B cell (primary cell): ENCODE results near the gene SLC35E1. TPM values are rescaled to one million over a fixed set of nuclear protein-coding genes. Genes with fewer than 3 reads are reported as not detected.

Experiments used
- ATAC-seq: fragments of 200-7000 bp; cut with Tn5 transposase; one replicate; pipeline ENCODE4 v1.10.0; 2021; ENCODE audit warnings: low read depth, mild to moderate bottlenecking, moderate number of reproducible peaks, moderate library complexity
- CTCF ChIA-PET: fragments of 350-600 bp; sonication (Branson Sonifier 250); formaldehyde crosslinking; loops from one replicate; lab custom pipeline; 2021; ENCODE audit warnings: antibody characterized with exemption, inconsistent platforms; lab: Charles Lee
- POLR2A ChIA-PET: fragments of 350-600 bp; sonication (Branson Sonifier 250); formaldehyde crosslinking; loops from one replicate; lab custom pipeline; 2021; ENCODE audit warnings: antibody characterized with exemption; lab: Charles Lee
- DNase-seq: peaks from one replicate; pipeline ENCODE4 v3.0.0; 2013
- H2AFZ ChIP-seq: 2 replicates; pipeline ENCODE4 v1.6.1; 2012; ENCODE audit warnings: mild to moderate bottlenecking, low read depth, low read length; ENCODE audit not compliant: insufficient read depth, poor library complexity, severe bottlenecking
- H3K27ac ChIP-seq, 2 donors: 1 replicate in 1 of 2; 2 replicates in 1 of 2; pipeline ENCODE4 v1.5.1; 2012 to 2013; ENCODE audit warnings: low read length in 2 of 2, mild to moderate bottlenecking in 2 of 2, moderate library complexity in 1 of 2
- H3K27me3 ChIP-seq, 4 experiments: fragments of 200-600 bp in 1 of 4; sonication (generic) in 1 of 4; replicated peaks in 1 of 4; 1 replicate in 2 of 4; 2 replicates in 2 of 4; pipeline versions ENCODE4 v1.6.1 to v1.7.0; 2013 to 2016; ENCODE audit warnings: low read length in 3 of 4, mild to moderate bottlenecking in 2 of 4, mixed read lengths in 1 of 4, moderate library complexity in 1 of 4; ENCODE audit not compliant: insufficient read depth in 4 of 4, control insufficient read depth in 3 of 4; ENCODE audit errors: control extremely low read depth in 1 of 4
- H3K36me3 ChIP-seq, 2 experiments: replicated peaks in 1 of 2; 1 replicate in 1 of 2; 2 replicates in 1 of 2; pipeline versions ENCODE4 v1.6.1 to v1.7.1; 2013; ENCODE audit warnings: low read length in 1 of 2; ENCODE audit not compliant: insufficient read depth in 2 of 2, control insufficient read depth in 1 of 2; ENCODE audit errors: control extremely low read depth in 1 of 2, extremely low read depth in 1 of 2
- H3K4me1 ChIP-seq, 2 donors: fragments of 200-600 bp in 1 of 2; sonication (generic) in 1 of 2; 1 replicate in 1 of 2; 2 replicates in 1 of 2; pipeline versions ENCODE4 v1.5.1 to v1.6.1; 2013 to 2017; ENCODE audit warnings: low read length in 2 of 2; ENCODE audit not compliant: control insufficient read depth in 2 of 2, insufficient read depth in 2 of 2
- H3K4me2 ChIP-seq: replicated peaks from 2 replicates; pipeline ENCODE3; 2012; ENCODE audit warnings: mild to moderate bottlenecking, low read depth, low read length; ENCODE audit not compliant: poor library complexity, severe bottlenecking
- H3K4me3 ChIP-seq, 5 experiments: fragments of 200-600 bp in 1 of 5; sonication (generic) in 1 of 5; 1 replicate in 3 of 5; 2 replicates in 2 of 5; pipeline versions ENCODE4 v1.5.1 to v1.7.0; 2011 to 2016; ENCODE audit warnings: low read length in 4 of 5, mild to moderate bottlenecking in 4 of 5, low read depth in 2 of 5, control low read depth in 1 of 5, moderate library complexity in 1 of 5; ENCODE audit not compliant: insufficient read depth in 1 of 5; ENCODE audit errors: control extremely low read depth in 1 of 5, extremely low read depth in 1 of 5
- H3K79me2 ChIP-seq: fragments of 200-600 bp; sonication (generic); one replicate; pipeline ENCODE4 v1.6.0; 2016; ENCODE audit warnings: low read length; ENCODE audit not compliant: control insufficient read depth, insufficient read depth
- H3K9ac ChIP-seq: fragments of 200-600 bp; sonication (generic); 2 replicates; pipeline ENCODE4 v1.6.1; 2017; ENCODE audit warnings: mild to moderate bottlenecking, low read length, moderate library complexity
- H3K9me3 ChIP-seq, 3 donors: one replicate each; pipeline versions ENCODE4 v1.6.1 to v1.7.1; 2013; ENCODE audit warnings: low read length in 2 of 3; ENCODE audit not compliant: control insufficient read depth in 2 of 3, insufficient read depth in 1 of 3; ENCODE audit errors: control extremely low read depth in 1 of 3
- H4K20me1 ChIP-seq: 2 replicates; pipeline ENCODE4 v1.6.0; 2012; ENCODE audit warnings: mild to moderate bottlenecking, low read length; ENCODE audit not compliant: insufficient read depth, control insufficient read depth, poor library complexity, severe bottlenecking
- H3K27ac Mint-ChIP-seq: one replicate; pipeline ENCODE4 v1.8.0; 2021; ENCODE audit warnings: mixed read lengths
- H3K27me3 Mint-ChIP-seq: one replicate; pipeline ENCODE4 v1.8.0; 2021; ENCODE audit warnings: mixed read lengths
- H3K4me1 Mint-ChIP-seq: one replicate; pipeline ENCODE4 v1.8.0; 2021; ENCODE audit warnings: mixed read lengths
- H3K4me3 Mint-ChIP-seq: one replicate; pipeline ENCODE4 v1.8.0; 2021; ENCODE audit warnings: mixed read lengths
- H3K9me3 Mint-ChIP-seq: one replicate; pipeline ENCODE4 v1.8.0; 2022; ENCODE audit warnings: mixed read lengths; ENCODE audit not compliant: insufficient read depth
- EZH2 ChIP-seq: IDR thresholded peaks from 2 replicates; pipeline ENCODE4 v1.6.1; 2012; ENCODE audit warnings: borderline replicate concordance, low read depth, mild to moderate bottlenecking, moderate library complexity, low read length; ENCODE audit not compliant: insufficient read depth, poor library complexity, severe bottlenecking
- WGBS: methylation state at CpG from one replicate; pipeline ENCODE4 v1.1.5; 2013; ENCODE audit warnings: missing lambda C conversion rate; ENCODE audit not compliant: insufficient coverage; 5-methylcytosine and 5-hydroxymethylcytosine counted together
- intact Hi-C: fragments of 100-400 bp; cut with micrococcal nuclease; formaldehyde crosslinking; loops from one replicate; pipeline ENCODE4 v1.10.0; 2022
- polyA plus RNA-seq: library from polyadenylated mRNA; depleted of rRNA; stranded (reverse); fragments of >200 nt; gene quantifications from 2 replicates; pipeline ENCODE4 v1.2.3, GENCODE V29; 2012
- total RNA-seq, 2 donors: library from RNA; stranded (reverse); fragments of 120-200 nt in 1 of 2; gene quantifications; 1 replicate in 1 of 2; 2 replicates in 1 of 2; pipeline versions ENCODE4 v1.2.3 to v1.2.4, GENCODE V29; 2013 to 2022
- TF ChIP-seq, protein P1 (sequence below): fragments of 200-600 bp; IDR thresholded peaks from one replicate; pipeline ENCODE4 v1.8.0; 2022; ENCODE audit warnings: antibody characterized with exemption, mild to moderate bottlenecking

The SLC35E1 gene
- total and polyA plus RNA-seq, 2 donors (not counting 1 experiment from before 2014, with no cell fraction given): 23.4 to 46.8 TPM

DNA sequence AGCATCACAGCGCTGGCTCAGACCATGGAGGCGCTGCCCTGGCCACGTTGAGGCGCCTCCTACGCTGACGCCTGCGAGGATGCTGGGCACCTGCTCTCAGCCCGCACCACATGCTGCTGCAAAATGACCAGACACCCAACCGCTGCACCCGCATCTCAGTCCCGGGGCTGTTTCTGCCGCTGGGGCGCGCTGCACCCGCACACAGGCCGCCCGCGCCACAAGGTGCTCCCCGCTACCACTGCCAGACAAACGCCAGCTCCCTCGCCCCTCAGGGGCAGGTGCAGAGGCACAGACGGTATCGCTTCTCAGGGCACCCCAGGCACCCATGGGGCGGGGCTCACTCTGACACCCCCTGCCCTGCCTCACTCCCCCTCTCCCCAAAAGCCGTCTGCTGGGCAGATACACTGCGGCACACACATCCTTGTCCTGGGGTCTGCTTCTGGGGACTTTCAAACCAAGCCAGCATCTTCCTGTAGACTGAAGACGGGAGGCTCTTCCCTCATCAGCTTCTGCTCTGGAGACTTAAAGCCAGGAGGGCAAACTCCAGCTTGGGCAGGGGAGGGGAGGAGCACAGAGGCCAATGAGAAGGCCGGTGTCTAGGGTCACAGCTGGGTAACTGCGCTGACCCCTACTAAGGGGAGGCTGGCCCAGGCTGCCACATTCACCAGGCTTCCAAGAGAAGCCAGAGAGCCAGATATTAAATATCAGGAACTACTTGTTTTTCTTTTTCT lies 46.3 kb downstream of the SLC35E1 start:
- H3K9ac ChIP-seq: no peak overlapping the region
- no peaks in the 10 kb centered on the region for H3K4me1 Mint-ChIP-seq
- H3K9me3 ChIP-seq: no peaks in the 10 kb centered on the region
- intact Hi-C loops: no loop called here
- H3K4me2 ChIP-seq: no peak overlapping the region
- no peak overlapping the region for H3K4me3 Mint-ChIP-seq
- peaks cover 25% of the 10 kb centered on the region for H4K20me1 ChIP-seq
- H3K27me3 Mint-ChIP-seq: no peaks in the 10 kb centered on the region
- no peaks in the 10 kb centered on the region for H3K4me1 ChIP-seq
- peaks cover 13% of the 10 kb centered on the region for H3K79me2 ChIP-seq
- H3K27me3 ChIP-seq: no peaks in the 10 kb centered on the region
- H3K4me3 ChIP-seq: no peak overlapping the region
- TF ChIP-seq, protein P1, sequence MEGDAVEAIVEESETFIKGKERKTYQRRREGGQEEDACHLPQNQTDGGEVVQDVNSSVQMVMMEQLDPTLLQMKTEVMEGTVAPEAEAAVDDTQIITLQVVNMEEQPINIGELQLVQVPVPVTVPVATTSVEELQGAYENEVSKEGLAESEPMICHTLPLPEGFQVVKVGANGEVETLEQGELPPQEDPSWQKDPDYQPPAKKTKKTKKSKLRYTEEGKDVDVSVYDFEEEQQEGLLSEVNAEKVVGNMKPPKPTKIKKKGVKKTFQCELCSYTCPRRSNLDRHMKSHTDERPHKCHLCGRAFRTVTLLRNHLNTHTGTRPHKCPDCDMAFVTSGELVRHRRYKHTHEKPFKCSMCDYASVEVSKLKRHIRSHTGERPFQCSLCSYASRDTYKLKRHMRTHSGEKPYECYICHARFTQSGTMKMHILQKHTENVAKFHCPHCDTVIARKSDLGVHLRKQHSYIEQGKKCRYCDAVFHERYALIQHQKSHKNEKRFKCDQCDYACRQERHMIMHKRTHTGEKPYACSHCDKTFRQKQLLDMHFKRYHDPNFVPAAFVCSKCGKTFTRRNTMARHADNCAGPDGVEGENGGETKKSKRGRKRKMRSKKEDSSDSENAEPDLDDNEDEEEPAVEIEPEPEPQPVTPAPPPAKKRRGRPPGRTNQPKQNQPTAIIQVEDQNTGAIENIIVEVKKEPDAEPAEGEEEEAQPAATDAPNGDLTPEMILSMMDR: no peak
- no peak for TF ChIP-seq EZH2
- H3K27ac Mint-ChIP-seq: no peak overlapping the region
- no peak overlapping the region for H2AFZ ChIP-seq
- peaks cover 0 to 90% of the 10 kb centered on the region in 2 experiments for H3K36me3 ChIP-seq
- DNase-seq (peak; percentile 15), ATAC-seq (no peak)
- no peaks in the 10 kb centered on the region for H3K9me3 Mint-ChIP-seq
- ChIA-PET CTCF (no interaction called here), POLR2A (no interaction called here)
- no peak overlapping the region for H3K27ac ChIP-seq
- WGBS: 98% methylated on average over 28 of the region's 29 CpGs

DNA sequence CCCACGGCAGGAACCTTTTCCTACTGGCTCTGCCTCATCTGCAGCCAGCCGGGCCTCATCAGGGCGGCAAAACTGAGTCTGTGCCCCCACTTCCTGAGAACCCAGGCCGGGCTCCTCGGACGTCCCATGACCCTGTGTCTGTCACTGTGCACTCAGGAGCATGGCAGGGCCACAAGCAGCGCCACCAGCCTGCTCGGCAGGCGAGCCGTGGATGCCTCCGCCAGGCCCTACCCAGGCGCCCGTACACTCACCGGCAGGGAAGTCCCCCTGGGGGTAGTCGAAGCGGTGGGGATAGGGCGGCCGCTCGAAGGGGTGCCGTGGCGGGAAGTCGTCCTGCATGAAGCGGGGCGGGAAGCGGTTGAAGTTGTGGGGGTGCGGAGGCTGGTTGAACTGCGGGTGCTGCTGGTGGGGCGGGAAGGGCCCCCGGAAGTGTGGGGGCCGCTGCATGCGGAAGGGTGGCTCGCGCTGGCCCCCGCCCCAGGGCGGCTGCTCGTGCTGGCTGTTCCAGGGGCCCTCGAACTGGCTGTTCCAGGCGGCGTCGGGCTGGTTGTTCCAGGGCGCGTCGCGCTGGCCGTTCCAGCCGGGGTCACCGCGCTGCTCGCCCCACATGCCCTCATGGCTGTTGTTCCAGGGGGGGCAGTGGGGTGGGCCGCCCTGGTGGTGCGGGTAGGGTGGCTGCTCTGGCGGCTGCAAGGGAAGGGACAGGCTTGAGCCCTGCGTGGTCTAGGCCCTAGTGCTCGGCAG lies 47.1 kb downstream of the SLC35E1 start:
- no peaks in the 10 kb centered on the region for H3K27me3 ChIP-seq
- H2AFZ ChIP-seq: no peak overlapping the region
- WGBS: 96% methylated on average over 54 of the region's 54 CpGs
- H3K4me1 Mint-ChIP-seq: no peaks in the 10 kb centered on the region
- ATAC-seq: no peak
- POLR2A ChIA-PET: no interaction called here
- no peaks in the 10 kb centered on the region for H3K27me3 Mint-ChIP-seq
- no peak overlapping the region for H3K4me3 ChIP-seq
- H3K4me3 Mint-ChIP-seq: no peak overlapping the region
- H3K9me3 ChIP-seq: no peaks in the 10 kb centered on the region
- peaks cover 23% of the 10 kb centered on the region for H4K20me1 ChIP-seq
- no peak for TF ChIP-seq EZH2
- TF ChIP-seq, protein P1: no peak
- no peak for DNase-seq
- intact Hi-C loops: no loop called here
- H3K79me2 ChIP-seq: peaks cover 13% of the 10 kb centered on the region
- CTCF ChIA-PET: no interaction called here
- H3K27ac Mint-ChIP-seq: no peak overlapping the region
- no peaks in the 10 kb centered on the region for H3K4me1 ChIP-seq
- H3K9me3 Mint-ChIP-seq: no peaks in the 10 kb centered on the region
- no peak overlapping the region for H3K27ac ChIP-seq
- H3K4me2 ChIP-seq: no peak overlapping the region
- H3K36me3 ChIP-seq: peaks cover 0 to 89% of the 10 kb centered on the region in 2 experiments
- H3K9ac ChIP-seq: no peak overlapping the region
